GM21381 (cell line): Measurements from ENCODE around the gene CD200R1.

ENCODE experiments used
- ATAC-seq: cut with Tn5 transposase; IDR thresholded peaks from one replicate; pipeline ENCODE4 v1.9.1; 2021; ENCODE audit warnings: mild to moderate bottlenecking, moderate library complexity; ENCODE audit not compliant: unreplicated experiment

CD200R1 gene

GRCh38 chr3:112889357-112889756 is 85.5 kb downstream of the CD200R1 start:
- no peak for ATAC-seq

GRCh38 chr3:112888381-112889085 is 86.4 kb downstream of the CD200R1 start:
- no peak for ATAC-seq

GRCh38 chr3:112884678-112885290 is 90.1 kb downstream of the CD200R1 start:
- ATAC-seq = no peak

- no peak for ATAC-seq
These were observed 93.0 kb downstream of the CD200R1 start for GRCh38 chr3:112881891-112882290.

- no peak for ATAC-seq
These were observed 99.3 kb downstream of the CD200R1 start for GRCh38 chr3:112875561-112875960.

- ATAC-seq = no peak
These were observed 100.2 kb downstream of the CD200R1 start for GRCh38 chr3:112874725-112875124.

GRCh38 chr3:112873632-112874031 is 101.3 kb downstream of the CD200R1 start:
- no peak for ATAC-seq

GRCh38 chr3:112871735-112872134 is 103.2 kb downstream of the CD200R1 start:
- no peak for ATAC-seq
